Measurements from ENCODE around the gene GPR151.

Gene GPR151

GRCh38 chr5:146528236-146528635 is 12.2 kb upstream of the GPR151 start:
- TF ChIP-seq FOXP2 (optimal IDR thresholded peaks at IDR 0.05; ENCODE audit: borderline replicate concordance, extremely low read depth, extremely low read length, insufficient read depth) (no peak), REST (IDR thresholded peaks at IDR 0.05; ENCODE audit: insufficient read depth in 1 of 2, low read depth in 2 of 2, low read length in 2 of 2) (no peak), SIN3A (IDR thresholded peaks at IDR 0.05; ENCODE audit: borderline replicate concordance, insufficient read depth, low read length) (no peak), POLR2AphosphoS5 (IDR thresholded peaks at IDR 0.05; ENCODE audit: low read depth, low read length) (no peak), TAF1 (IDR thresholded peaks at IDR 0.05; ENCODE audit: borderline replicate concordance, insufficient read depth, low read length) (no peak)

GRCh38 chr5:146527785-146528184 is 11.8 kb upstream of the GPR151 start:
- TF ChIP-seq SIN3A (IDR thresholded peaks at IDR 0.05; ENCODE audit: borderline replicate concordance, insufficient read depth, low read length) = no peak
- TF ChIP-seq TAF1 (IDR thresholded peaks at IDR 0.05; ENCODE audit: borderline replicate concordance, insufficient read depth, low read length) = no peak
- no peak for TF ChIP-seq POLR2AphosphoS5 (IDR thresholded peaks at IDR 0.05; ENCODE audit: low read depth, low read length)
- TF ChIP-seq REST (IDR thresholded peaks at IDR 0.05; ENCODE audit: insufficient read depth in 1 of 2, low read depth in 2 of 2, low read length in 2 of 2) = no peak
- no peak for TF ChIP-seq FOXP2 (optimal IDR thresholded peaks at IDR 0.05; ENCODE audit: borderline replicate concordance, extremely low read depth, extremely low read length, insufficient read depth)

- TF ChIP-seq FOXP2 (optimal IDR thresholded peaks at IDR 0.05; ENCODE audit: borderline replicate concordance, extremely low read depth, extremely low read length, insufficient read depth) (no peak), TAF1 (IDR thresholded peaks at IDR 0.05; ENCODE audit: borderline replicate concordance, insufficient read depth, low read length) (no peak), SIN3A (IDR thresholded peaks at IDR 0.05; ENCODE audit: borderline replicate concordance, insufficient read depth, low read length) (no peak), POLR2AphosphoS5 (IDR thresholded peaks at IDR 0.05; ENCODE audit: low read depth, low read length) (no peak), REST (IDR thresholded peaks at IDR 0.05; ENCODE audit: insufficient read depth in 1 of 2, low read depth in 2 of 2, low read length in 2 of 2) (no peak)
Observed at GRCh38 chr5:146523698-146524097, 7.7 kb upstream of the GPR151 start.

- TF ChIP-seq SIN3A (IDR thresholded peaks at IDR 0.05; ENCODE audit: borderline replicate concordance, insufficient read depth, low read length) (no peak), POLR2AphosphoS5 (IDR thresholded peaks at IDR 0.05; ENCODE audit: low read depth, low read length) (no peak), TAF1 (IDR thresholded peaks at IDR 0.05; ENCODE audit: borderline replicate concordance, insufficient read depth, low read length) (no peak), REST (IDR thresholded peaks at IDR 0.05; ENCODE audit: insufficient read depth in 1 of 2, low read depth in 2 of 2, low read length in 2 of 2) (no peak), FOXP2 (optimal IDR thresholded peaks at IDR 0.05; ENCODE audit: borderline replicate concordance, extremely low read depth, extremely low read length, insufficient read depth) (no peak)
Observed at GRCh38 chr5:146521403-146522106, 5.6 kb upstream of the GPR151 start.

Data from PFSK-1 (cell line).